OCI-LY3 (cell line): ENCODE data around the gene POLH.
"Not testable (repeated sequence)": the region's sequence is repeated elsewhere in the genome, so short reads cannot be mapped to it uniquely, and the experiment has no call there.

Source experiments
- H2AFZ ChIP-seq: fragments of 200-600, 300-600 bp; shearing (Covaris generic); 2 replicates; pipeline ENCODE4 v1.6.0; 2014; ENCODE audit warnings: antibody characterized with exemption, low read depth, low read length
- H3K27ac ChIP-seq: fragments of 200-600, 300-600 bp; sonication (generic); 2 replicates; pipeline ENCODE4 v1.5.1; 2014; ENCODE audit warnings: mild to moderate bottlenecking, low read length, moderate library complexity, mixed read lengths
- H3K27me3 ChIP-seq: fragments of 200-600, 300-600 bp; sonication (generic); 2 replicates; pipeline ENCODE4 v1.6.1; 2014; ENCODE audit warnings: low read depth, low read length, mixed read lengths
- H3K36me3 ChIP-seq: fragments of 200-600, 300-600 bp; sonication (generic); replicated peaks from 2 replicates; pipeline ENCODE3; 2014; ENCODE audit warnings: low read depth, low read length, mixed read lengths
- H3K4me1 ChIP-seq: fragments of 300-600, 200-600 bp; sonication (generic); 2 replicates; pipeline ENCODE4 v1.6.1; 2014; ENCODE audit warnings: low read length, mixed read lengths
- H3K4me2 ChIP-seq: fragments of 200-600, 300-600 bp; sonication (generic); 2 replicates; pipeline ENCODE4 v1.6.1; 2014; ENCODE audit warnings: low read length, mixed read lengths
- H3K4me3 ChIP-seq: fragments of 300-600, 200-600 bp; sonication (generic); 2 replicates; pipeline ENCODE4 v1.5.1; 2014; ENCODE audit warnings: antibody characterized with exemption, mild to moderate bottlenecking, low read length, moderate library complexity
- H3K79me2 ChIP-seq: fragments of 300-600, 200-600 bp; shearing (Covaris generic); 2 replicates; pipeline ENCODE4 v1.6.1; 2014; ENCODE audit warnings: mild to moderate bottlenecking, low read length, mixed read lengths
- H3K9ac ChIP-seq: fragments of 300-600, 200-600 bp; shearing (Covaris generic); 2 replicates; pipeline ENCODE4 v1.6.0; 2014; ENCODE audit warnings: mild to moderate bottlenecking, low read length, moderate library complexity
- H3K9me3 ChIP-seq: fragments of 200-600, 300-600 bp; shearing (Covaris generic); 2 replicates; pipeline ENCODE4 v1.6.1; 2014; ENCODE audit warnings: low read length, mixed read lengths; ENCODE audit not compliant: insufficient read depth
- H4K20me1 ChIP-seq: fragments of 200-600, 300-600 bp; sonication (generic); 2 replicates; pipeline ENCODE4 v1.6.1; 2016; ENCODE audit warnings: low read length, mixed read lengths; ENCODE audit not compliant: insufficient read depth
- EZH2phosphoT487 ChIP-seq: fragments of 200-600 bp; shearing (Covaris generic); IDR thresholded peaks from 2 replicates; pipeline ENCODE4 v1.6.1; 2018; ENCODE audit warnings: antibody characterized with exemption, mixed run types, low read depth
- TF ChIP-seq, protein P1 (sequence below): fragments of 200-600, 300-600 bp; sonication (generic); IDR thresholded peaks from 2 replicates; pipeline ENCODE4 v1.5.1; 2014; ENCODE audit warnings: antibody characterized with exemption, low read length, low read depth

The POLH gene

DNA sequence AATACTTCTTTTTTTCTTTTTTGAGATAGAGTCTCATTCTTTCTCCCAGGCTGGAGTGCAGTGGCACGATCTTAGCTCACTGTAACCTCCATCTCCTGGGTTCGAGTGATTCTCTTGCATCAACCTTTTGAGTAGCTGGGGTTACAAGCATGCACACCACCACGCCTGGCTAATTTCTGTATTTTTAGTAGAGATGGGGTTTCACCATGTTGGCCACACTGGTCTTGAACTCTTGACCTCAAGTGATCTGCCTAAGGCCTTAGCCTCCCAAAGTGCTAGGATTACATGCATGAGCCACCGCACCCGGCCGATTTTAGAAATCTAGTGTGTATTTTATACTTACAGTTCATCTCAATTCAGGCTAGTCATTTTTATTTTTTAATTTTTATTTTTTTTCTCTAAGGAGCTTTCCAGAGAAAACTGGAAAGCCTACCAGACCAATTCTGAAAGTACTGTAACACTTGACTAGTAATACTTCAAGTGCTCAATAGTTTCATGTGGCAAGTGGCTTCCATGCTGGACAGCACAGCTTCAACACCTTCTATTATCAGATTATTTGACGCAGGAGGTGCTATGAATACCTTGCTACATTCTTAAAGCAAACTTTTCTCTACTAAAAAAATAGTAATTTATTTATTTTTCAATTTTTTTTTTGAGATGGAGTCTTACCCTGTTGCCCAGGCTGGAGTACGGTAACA is 34.1 kb upstream of the POLH start:
- H3K79me2 ChIP-seq: no peaks in the 10 kb centered on the region
- H3K4me3 ChIP-seq: no peak overlapping the region
- peaks cover 52% of the 10 kb centered on the region for H3K36me3 ChIP-seq
- H3K4me1 ChIP-seq: no peaks in the 10 kb centered on the region
- H4K20me1 ChIP-seq: no peaks in the 10 kb centered on the region
- no peak for TF ChIP-seq EZH2phosphoT487
- H3K9ac ChIP-seq: no peak overlapping the region
- H2AFZ ChIP-seq: no peak overlapping the region
- H3K9me3 ChIP-seq: no peaks in the 10 kb centered on the region
- H3K4me2 ChIP-seq: no peak overlapping the region
- H3K27me3 ChIP-seq: no peaks in the 10 kb centered on the region
- H3K27ac ChIP-seq: no peak overlapping the region

- Histone ChIP-seq H3K4me2 (no peak overlapping the region), H4K20me1 (no peaks in the 10 kb centered on the region), H3K27me3 (no peaks in the 10 kb centered on the region), H3K4me1 (no peaks in the 10 kb centered on the region), H3K9me3 (no peaks in the 10 kb centered on the region), H3K9ac (no peak overlapping the region), H3K36me3 (peaks cover 58% of the 10 kb centered on the region), H3K27ac (no peak overlapping the region), H3K4me3 (no peak overlapping the region), H3K79me2 (no peaks in the 10 kb centered on the region), H2AFZ (no peak overlapping the region)
- no peak for TF ChIP-seq EZH2phosphoT487
- TF ChIP-seq, protein P1, sequence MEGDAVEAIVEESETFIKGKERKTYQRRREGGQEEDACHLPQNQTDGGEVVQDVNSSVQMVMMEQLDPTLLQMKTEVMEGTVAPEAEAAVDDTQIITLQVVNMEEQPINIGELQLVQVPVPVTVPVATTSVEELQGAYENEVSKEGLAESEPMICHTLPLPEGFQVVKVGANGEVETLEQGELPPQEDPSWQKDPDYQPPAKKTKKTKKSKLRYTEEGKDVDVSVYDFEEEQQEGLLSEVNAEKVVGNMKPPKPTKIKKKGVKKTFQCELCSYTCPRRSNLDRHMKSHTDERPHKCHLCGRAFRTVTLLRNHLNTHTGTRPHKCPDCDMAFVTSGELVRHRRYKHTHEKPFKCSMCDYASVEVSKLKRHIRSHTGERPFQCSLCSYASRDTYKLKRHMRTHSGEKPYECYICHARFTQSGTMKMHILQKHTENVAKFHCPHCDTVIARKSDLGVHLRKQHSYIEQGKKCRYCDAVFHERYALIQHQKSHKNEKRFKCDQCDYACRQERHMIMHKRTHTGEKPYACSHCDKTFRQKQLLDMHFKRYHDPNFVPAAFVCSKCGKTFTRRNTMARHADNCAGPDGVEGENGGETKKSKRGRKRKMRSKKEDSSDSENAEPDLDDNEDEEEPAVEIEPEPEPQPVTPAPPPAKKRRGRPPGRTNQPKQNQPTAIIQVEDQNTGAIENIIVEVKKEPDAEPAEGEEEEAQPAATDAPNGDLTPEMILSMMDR: no peak
These were observed 31.5 kb upstream of the POLH start for GRCh38 chr6:43544461-43544860.

- H3K9ac ChIP-seq: no peak overlapping the region
- no peak overlapping the region for H3K4me3 ChIP-seq
- no peaks in the 10 kb centered on the region for H3K9me3 ChIP-seq
- peaks cover 60% of the 10 kb centered on the region for H3K36me3 ChIP-seq
- no peaks in the 10 kb centered on the region for H3K4me1 ChIP-seq
- TF ChIP-seq, protein P1: no peak
- no peak for TF ChIP-seq EZH2phosphoT487
- no peaks in the 10 kb centered on the region for H3K79me2 ChIP-seq
- no peak overlapping the region for H3K27ac ChIP-seq
- H3K27me3 ChIP-seq: no peaks in the 10 kb centered on the region
- H4K20me1 ChIP-seq: no peaks in the 10 kb centered on the region
- no peak overlapping the region for H3K4me2 ChIP-seq
- H2AFZ ChIP-seq: no peak overlapping the region
These were observed 28.8 kb upstream of the POLH start for GRCh38 chr6:43547222-43547621.

DNA sequence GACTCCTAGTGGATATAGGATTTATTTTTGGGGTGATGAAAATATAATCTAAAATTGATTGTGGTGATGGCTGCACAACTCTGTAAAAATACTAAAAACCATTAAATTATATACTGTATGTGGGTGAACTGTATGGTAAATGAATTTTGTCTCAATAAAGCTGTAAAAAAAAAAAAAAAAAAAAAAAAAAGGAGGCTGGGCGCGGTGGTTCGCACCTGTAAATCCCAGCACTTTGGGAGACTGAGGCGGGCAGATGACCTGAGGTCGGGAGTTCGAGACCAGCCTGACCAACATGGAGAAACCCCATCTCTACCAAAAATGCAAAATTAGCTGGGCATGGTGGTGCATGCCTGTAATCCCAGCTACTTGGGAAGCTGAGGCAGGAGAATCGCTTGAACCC is 18.4 kb upstream of the POLH start:
- not testable (repeated sequence) for H2AFZ ChIP-seq, H3K27ac ChIP-seq, H3K4me2 ChIP-seq, H3K4me1 ChIP-seq, H4K20me1 ChIP-seq, H3K27me3 ChIP-seq, H3K4me3 ChIP-seq, H3K9me3 ChIP-seq, H3K79me2 ChIP-seq, H3K9ac ChIP-seq
- peaks cover 79% of the 10 kb centered on the region for H3K36me3 ChIP-seq

DNA sequence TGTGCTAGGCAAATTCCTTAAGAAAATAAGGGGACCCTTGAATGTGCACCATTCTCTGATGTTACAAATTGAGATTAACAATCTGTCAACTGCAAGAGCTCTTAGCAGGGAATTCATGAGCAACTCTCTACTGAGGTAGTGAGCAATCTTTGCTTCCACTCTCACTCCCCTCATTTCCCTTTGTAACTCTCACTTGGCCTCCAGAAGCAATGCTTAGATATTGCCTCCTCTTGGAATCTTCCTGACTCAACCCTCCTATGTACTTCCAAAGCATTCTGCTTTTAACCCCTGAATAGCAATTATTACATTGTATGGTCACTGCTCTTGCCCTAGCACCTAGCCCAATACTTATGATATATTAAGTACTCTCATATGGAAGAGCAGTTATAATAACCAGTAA is 16.7 kb upstream of the POLH start:
- peaks cover 75% of the 10 kb centered on the region for H3K36me3 ChIP-seq
- no peaks in the 10 kb centered on the region for H3K4me1 ChIP-seq

More for the DNA sequence above, 16.7 kb upstream of the POLH start:
- H3K4me2 ChIP-seq: no peak overlapping the region
- H3K27ac ChIP-seq: no peak overlapping the region
- no peak overlapping the region for H2AFZ ChIP-seq
- H3K4me3 ChIP-seq: no peak overlapping the region
- TF ChIP-seq EZH2phosphoT487: no peak
- TF ChIP-seq, protein P1: no peak
- no peaks in the 10 kb centered on the region for H4K20me1 ChIP-seq
- H3K27me3 ChIP-seq: no peaks in the 10 kb centered on the region
- no peaks in the 10 kb centered on the region for H3K79me2 ChIP-seq
- no peaks in the 10 kb centered on the region for H3K9me3 ChIP-seq
- H3K9ac ChIP-seq: no peak overlapping the region
